Dendritic cell treated with granulocyte-macrophage colony-stimulating factor and Interleukin-4, amounts not matched to agents 40 ng/mL and 50 ng/mL, for 4 days (primary cell): Measurements from ENCODE around the gene NCAM2.
"Not testable (repeated sequence)": the region's sequence is repeated elsewhere in the genome, so short reads cannot be mapped to it uniquely, and the experiment has no call there.

Source experiments
- H3K27ac Mint-ChIP-seq: one replicate; pipeline ENCODE4 v1.8.0; 2022; ENCODE audit warnings: mild to moderate bottlenecking, mixed read lengths
- H3K27me3 Mint-ChIP-seq: one replicate; pipeline ENCODE4 v1.8.0; 2022; ENCODE audit warnings: mild to moderate bottlenecking, mixed read lengths
- H3K36me3 Mint-ChIP-seq: one replicate; pipeline ENCODE4 v1.8.0; 2022; ENCODE audit warnings: low read depth, mixed read lengths
- H3K4me1 Mint-ChIP-seq: one replicate; pipeline ENCODE4 v1.8.0; 2022; ENCODE audit warnings: low read depth, mixed read lengths
- H3K4me3 Mint-ChIP-seq: one replicate; pipeline ENCODE4 v1.8.0; 2022; ENCODE audit warnings: mild to moderate bottlenecking, moderate library complexity, mixed read lengths
- H3K9me3 Mint-ChIP-seq: one replicate; pipeline ENCODE4 v1.8.0; 2022; ENCODE audit warnings: mixed read lengths
- intact Hi-C: fragments of 100-400 bp; cut with micrococcal nuclease; formaldehyde crosslinking; loops from one replicate; pipeline ENCODE4 v1.15.0; 2022

NCAM2 gene

DNA sequence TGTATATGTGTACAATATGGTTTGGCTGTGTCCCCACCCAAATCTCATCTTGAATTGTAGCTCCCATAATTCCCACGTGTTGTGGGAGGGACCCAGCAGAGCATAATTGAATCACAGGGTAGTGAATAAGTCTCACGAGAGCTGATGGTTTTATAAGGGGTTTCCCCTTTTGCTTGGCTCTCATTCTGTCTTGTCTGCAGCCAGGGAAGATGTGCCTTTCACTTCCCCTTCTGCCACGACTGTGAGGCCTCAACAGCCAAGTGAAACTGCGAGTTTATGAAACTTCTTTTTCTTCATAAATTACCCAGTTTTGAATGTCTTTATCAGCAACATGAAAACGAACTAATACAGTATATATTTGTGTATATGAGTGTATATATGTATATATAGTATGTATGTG lies 406.1 kb downstream of the NCAM2 start:
- H3K9me3 Mint-ChIP-seq, result peaks cover 20% of the 10 kb centered on the region
- H3K27ac Mint-ChIP-seq, H3K4me3 Mint-ChIP-seq, intact Hi-C loops, H3K36me3 Mint-ChIP-seq, H3K4me1 Mint-ChIP-seq, H3K27me3 Mint-ChIP-seq: not testable (repeated sequence)

DNA sequence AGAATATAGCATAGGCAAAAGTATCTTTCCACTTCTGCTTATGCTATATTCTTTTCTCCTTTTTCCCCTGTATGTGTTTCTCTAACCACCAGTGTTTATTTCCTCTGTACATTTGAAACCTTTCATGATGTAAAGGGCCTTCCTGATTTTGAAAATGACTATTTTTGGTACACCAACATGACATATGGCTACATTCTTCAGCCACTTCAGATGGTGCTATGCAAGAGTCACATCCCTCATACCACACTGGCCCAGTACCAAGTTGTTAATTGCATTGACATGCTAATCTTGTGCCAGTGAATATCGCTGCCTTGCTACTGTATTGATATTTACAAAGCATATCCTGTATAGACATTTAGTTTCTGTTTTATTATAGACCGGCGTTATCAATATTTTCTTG lies 408.7 kb downstream of the NCAM2 start:
- Mint-ChIP-seq H3K4me3 (no peak overlapping the region), H3K27me3 (no peaks in the 10 kb centered on the region), H3K36me3 (no peaks in the 10 kb centered on the region), H3K9me3 (peaks cover 12% of the 10 kb centered on the region), H3K27ac (no peak overlapping the region), H3K4me1 (no peaks in the 10 kb centered on the region)
- intact Hi-C loops, result loop anchor here (2.0 kb wide), 1 partner anchor 68 kb away; no protein-coding TSS in a partner anchor

DNA sequence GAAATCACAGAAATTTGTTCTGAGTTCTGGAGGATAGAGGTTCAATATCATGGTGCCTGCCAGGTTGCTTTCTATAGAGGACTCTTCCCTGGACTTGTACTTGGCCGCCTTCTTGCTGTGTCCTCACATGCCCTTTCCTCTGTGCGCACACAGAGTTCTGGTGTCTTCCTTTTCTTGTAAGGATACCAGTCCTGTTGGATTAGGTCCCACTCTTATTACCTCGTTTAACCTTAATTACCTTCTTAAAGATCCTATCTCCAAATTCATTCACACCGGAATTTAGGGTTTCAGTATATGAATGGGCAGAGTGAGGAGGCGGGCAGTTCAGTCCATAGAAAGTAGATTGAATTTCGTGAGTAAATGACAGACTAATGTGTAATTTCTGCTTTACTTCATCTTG lies 413.9 kb downstream of the NCAM2 start:
- H3K4me3 Mint-ChIP-seq, result no peak overlapping the region
- no peaks in the 10 kb centered on the region for H3K4me1 Mint-ChIP-seq

DNA sequence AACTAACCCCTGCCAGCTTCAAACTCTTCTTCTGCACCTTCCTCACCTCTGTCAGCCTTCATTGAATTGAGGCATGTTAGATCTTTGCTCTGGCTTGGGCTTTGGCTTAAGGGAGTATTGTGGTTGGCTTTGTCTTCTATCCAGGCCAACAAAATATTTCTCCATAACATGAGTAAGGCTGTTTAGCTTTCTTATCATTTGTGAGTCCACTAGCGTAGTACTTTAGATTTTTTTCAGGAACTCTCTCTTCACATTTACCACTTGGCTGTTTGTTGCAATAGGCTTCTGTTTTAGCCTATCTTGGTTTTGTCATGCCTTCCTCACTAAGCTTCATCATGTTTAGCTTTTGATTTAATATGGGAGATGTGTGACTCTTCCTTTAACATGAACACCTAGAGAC lies 417.5 kb downstream of the NCAM2 start:
- intact Hi-C loops, result no loop called here
- Mint-ChIP-seq H3K27ac (no peak overlapping the region), H3K9me3 (peaks cover 9% of the 10 kb centered on the region), H3K4me3 (no peak overlapping the region), H3K36me3 (no peaks in the 10 kb centered on the region), H3K4me1 (no peaks in the 10 kb centered on the region), H3K27me3 (no peaks in the 10 kb centered on the region)

More for the DNA sequence above, 413.9 kb downstream of the NCAM2 start:
- no peaks in the 10 kb centered on the region for H3K27me3 Mint-ChIP-seq
- H3K27ac Mint-ChIP-seq, result no peak overlapping the region
- H3K36me3 Mint-ChIP-seq, result no peaks in the 10 kb centered on the region
- intact Hi-C loops, result no loop called here
- peaks cover 9% of the 10 kb centered on the region for H3K9me3 Mint-ChIP-seq

DNA sequence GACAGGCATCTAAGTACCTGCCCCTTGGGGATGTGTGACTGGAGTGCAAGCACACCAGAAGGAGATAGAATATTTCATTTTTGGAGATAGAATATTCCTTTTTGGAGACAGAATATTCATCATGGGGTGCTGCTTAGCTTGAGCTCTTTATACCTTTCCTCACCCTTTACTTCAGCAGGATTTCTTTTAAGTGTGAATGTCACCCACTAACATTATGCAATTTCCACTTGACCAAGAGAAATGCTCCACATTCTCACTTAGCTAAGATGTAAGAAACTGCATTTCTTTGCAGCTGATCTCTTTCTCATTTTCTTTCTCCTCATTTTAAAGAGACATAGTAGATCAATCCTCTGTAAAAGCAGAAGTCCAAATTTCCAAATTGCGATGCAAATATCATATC lies 436.7 kb downstream of the NCAM2 start:
- Mint-ChIP-seq H3K4me3 (no peak overlapping the region), H3K4me1 (no peaks in the 10 kb centered on the region), H3K27me3 (no peaks in the 10 kb centered on the region), H3K36me3 (no peaks in the 10 kb centered on the region), H3K9me3 (no peaks in the 10 kb centered on the region), H3K27ac (no peak overlapping the region)
- intact Hi-C loops, result no loop called here

DNA sequence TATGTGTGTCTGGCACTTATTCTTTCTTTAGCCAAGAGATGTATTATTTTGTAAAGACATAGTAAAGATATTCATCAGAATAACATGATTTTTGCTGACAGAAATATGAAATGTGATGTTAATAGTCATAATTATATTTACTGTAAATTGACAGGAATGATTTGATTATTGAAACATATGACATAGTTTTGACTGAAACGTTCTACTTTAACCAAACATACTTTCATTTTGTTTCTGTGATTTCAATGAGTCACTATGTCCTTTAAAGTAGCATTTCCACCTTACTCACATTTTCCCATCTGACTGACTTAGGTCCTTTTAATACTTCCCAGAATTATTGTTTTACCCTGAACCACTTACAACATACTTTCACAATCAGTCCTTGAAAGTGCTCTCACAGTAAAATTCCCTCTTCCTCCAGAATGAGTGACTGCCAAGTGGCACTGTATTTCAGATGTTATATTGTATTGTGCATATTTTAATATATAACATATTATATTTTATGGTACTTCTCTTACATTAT lies 437.9 kb downstream of the NCAM2 start:
- Mint-ChIP-seq H3K4me3 (no peak overlapping the region), H3K9me3 (no peaks in the 10 kb centered on the region), H3K4me1 (no peaks in the 10 kb centered on the region), H3K36me3 (no peaks in the 10 kb centered on the region), H3K27me3 (no peaks in the 10 kb centered on the region), H3K27ac (no peak overlapping the region)
- intact Hi-C loops, result no loop called here

DNA sequence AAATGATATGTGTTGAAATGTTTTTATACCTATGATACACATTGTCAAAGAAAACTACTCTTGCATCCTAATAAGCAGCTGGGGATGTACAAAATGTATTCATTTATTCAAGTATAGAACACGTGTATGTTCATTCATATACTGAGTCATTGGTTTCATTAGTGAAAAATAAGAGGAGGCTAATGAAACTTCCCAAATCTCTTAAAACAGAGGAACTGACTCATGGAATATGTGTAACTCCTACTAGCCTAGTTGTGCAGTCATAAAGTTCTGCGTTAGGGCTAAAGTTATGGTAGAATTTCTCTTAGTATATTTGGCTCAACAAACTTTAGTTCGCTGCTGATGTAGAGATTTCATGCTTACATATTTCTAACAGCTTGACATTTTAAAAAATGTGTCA lies 441.6 kb downstream of the NCAM2 start:
- Mint-ChIP-seq H3K9me3 (peaks cover 21% of the 10 kb centered on the region), H3K4me1 (no peaks in the 10 kb centered on the region), H3K4me3 (no peak overlapping the region), H3K36me3 (no peaks in the 10 kb centered on the region), H3K27ac (no peak overlapping the region), H3K27me3 (no peaks in the 10 kb centered on the region)
- intact Hi-C loops, result loop anchor here (10.0 kb wide), 1 partner anchor 55 kb away; no protein-coding TSS in a partner anchor

DNA sequence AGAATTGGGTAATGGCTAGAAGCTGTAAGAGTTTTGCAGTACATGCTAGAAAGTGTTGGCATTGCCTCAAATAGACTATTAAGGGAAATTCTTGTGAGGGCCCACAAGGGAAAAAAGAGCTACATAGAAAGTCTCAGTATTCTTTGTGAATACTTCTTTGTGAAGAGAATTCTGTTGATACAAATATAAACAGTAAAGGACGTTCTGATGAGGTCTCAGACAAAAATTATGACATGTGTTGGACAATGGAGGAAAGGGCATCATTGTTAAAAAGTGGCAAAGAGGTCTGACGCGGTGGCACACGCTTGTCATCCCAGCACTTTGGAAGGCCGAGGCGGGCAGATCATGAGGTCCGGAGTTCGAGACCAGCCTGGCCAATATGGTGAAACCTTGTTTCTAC lies 458.9 kb downstream of the NCAM2 start:
- Mint-ChIP-seq H3K27me3 (no peaks in the 10 kb centered on the region), H3K27ac (no peak overlapping the region), H3K36me3 (no peaks in the 10 kb centered on the region), H3K9me3 (peaks cover 7% of the 10 kb centered on the region), H3K4me1 (no peaks in the 10 kb centered on the region), H3K4me3 (no peak overlapping the region)
- intact Hi-C loops, result no loop called here

DNA sequence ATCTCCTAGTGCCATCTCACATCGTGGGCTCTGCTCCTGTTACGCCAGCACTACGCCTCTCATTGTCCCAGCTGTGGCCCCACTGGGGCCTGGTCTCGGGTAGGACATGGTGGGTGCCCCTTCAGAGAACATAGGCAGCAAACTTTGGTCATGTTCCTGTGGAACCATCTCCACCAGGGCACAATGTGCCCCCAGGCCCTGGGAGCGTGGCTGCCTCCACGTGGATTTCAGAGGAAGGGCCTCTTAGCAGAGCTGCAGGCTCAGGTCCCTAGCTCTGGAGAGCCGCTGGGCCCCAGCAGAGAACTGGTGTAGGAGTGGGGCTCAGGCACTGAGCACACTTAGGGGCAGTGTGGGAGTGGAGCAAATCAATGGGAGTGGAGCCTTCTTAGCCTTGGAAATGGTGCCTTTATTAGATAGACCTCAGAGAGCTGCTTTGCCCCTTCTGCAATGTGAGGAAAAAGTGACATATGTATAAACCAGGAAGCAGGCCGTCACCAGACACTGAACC lies 460.0 kb downstream of the NCAM2 start:
- Mint-ChIP-seq H3K36me3 (no peaks in the 10 kb centered on the region), H3K27ac (no peak overlapping the region)

DNA sequence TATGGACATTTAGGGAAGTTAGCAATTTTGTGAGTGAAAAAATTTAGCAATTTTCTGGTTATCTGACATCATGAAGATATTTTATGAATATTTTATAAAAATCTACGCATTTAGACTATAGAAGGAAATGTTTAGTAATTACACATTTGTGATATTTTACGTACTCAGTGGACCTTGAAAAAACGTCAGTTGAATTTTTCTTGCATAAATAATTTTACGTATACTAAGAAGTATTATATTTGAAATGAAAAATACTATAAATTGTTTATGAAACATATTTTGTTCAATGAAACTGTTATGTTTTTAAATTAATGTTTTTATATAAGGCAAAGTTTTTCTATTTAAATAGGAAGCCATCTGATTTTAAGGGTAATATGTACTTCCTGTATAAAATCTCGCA lies 462.8 kb downstream of the NCAM2 start:
- Mint-ChIP-seq H3K4me3 (no peak overlapping the region), H3K9me3 (peaks cover 7% of the 10 kb centered on the region), H3K4me1 (no peaks in the 10 kb centered on the region), H3K27me3 (no peaks in the 10 kb centered on the region), H3K27ac (no peak overlapping the region), H3K36me3 (no peaks in the 10 kb centered on the region)
- intact Hi-C loops, result no loop called here

More for the DNA sequence above, 460.0 kb downstream of the NCAM2 start:
- intact Hi-C loops, result no loop called here
- Mint-ChIP-seq H3K4me1 (no peaks in the 10 kb centered on the region), H3K9me3 (peaks cover 7% of the 10 kb centered on the region), H3K27me3 (no peaks in the 10 kb centered on the region), H3K4me3 (no peak overlapping the region)

DNA sequence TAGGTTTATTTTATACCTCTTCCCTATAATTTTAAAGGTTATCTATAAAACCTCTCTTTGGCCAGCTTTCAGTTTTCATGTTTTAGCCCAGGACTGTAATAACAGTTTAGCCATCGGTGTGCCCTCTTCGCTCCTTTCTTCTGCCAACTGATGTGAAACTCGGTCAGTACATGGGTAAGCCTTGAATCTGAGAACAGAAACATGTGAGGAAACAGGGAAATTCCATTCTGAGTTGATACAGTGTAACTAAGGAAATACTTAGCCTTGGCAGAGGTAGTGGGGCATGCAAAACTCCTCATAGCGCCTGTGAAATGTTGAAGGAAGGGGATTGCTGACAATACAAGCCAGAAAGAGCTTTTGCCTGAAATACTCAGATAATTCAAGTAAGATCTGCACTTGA lies 465.2 kb downstream of the NCAM2 start:
- Mint-ChIP-seq H3K4me3 (no peak overlapping the region), H3K36me3 (no peaks in the 10 kb centered on the region), H3K27me3 (no peaks in the 10 kb centered on the region), H3K4me1 (no peaks in the 10 kb centered on the region), H3K9me3 (no peaks in the 10 kb centered on the region), H3K27ac (no peak overlapping the region)
- intact Hi-C loops, result no loop called here

DNA sequence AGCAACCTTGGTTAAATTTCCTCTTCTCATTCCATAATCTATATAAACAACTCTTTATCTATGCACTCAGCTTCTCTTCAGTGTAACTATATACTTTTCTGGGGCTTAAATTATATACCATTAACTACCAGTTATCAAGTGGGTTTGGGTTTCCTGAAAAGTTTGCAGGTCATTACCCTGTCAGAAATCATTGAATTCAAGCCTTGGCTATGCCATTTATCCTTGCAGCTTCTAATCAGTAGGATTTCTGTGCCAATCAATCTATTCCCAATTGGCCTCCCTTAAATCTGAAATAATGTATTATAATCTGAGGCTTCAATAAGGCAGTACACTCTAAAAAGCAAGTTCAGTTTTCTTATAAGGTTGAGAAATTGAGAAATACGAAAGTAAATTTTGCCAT lies 466.5 kb downstream of the NCAM2 start:
- Mint-ChIP-seq H3K27me3 (no peaks in the 10 kb centered on the region), H3K27ac (no peak overlapping the region), H3K9me3 (no peaks in the 10 kb centered on the region), H3K36me3 (no peaks in the 10 kb centered on the region), H3K4me3 (no peak overlapping the region), H3K4me1 (no peaks in the 10 kb centered on the region)
- intact Hi-C loops, result no loop called here

DNA sequence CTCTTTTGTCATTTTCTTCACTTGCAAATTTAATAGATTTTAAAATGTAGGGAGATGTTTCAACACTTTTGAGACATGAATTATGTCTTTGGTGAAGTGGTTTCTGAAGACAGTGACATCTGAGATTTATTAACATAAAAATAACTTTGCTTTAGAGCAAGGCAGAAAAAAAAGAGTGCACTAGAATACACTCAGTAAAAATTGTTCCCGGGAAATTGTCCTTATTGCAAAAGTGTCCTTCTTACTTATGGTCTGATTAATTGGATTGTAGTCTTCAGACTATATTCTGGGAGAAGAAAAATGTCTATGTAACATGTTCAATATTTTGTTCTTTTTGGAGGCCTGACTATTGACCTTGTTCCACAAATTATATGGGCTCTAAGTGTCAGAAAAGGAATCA lies 468.5 kb downstream of the NCAM2 start:
- Mint-ChIP-seq H3K27me3 (no peaks in the 10 kb centered on the region), H3K36me3 (no peaks in the 10 kb centered on the region), H3K4me3 (no peak overlapping the region), H3K4me1 (no peaks in the 10 kb centered on the region), H3K9me3 (no peaks in the 10 kb centered on the region), H3K27ac (no peak overlapping the region)
- intact Hi-C loops, result no loop called here

DNA sequence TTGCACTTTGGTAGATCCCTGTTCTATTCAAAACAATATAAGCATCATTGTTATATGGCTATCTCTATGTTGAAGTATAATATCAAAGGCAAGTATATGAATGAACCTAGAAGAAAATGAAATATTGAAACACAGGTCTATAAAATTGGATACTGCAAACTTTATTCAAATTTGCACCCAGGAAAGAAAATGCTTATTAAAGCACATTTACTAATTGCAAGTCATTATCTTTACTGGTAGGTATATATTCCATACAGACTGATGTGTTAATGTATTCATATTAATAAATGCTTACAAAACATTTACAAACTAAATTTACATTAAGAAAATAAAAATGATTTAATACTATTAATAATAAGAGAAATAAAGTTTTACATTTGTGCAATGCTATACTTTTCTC lies 469.8 kb downstream of the NCAM2 start:
- Mint-ChIP-seq H3K9me3 (no peaks in the 10 kb centered on the region), H3K36me3 (no peaks in the 10 kb centered on the region), H3K4me3 (no peak overlapping the region), H3K4me1 (no peaks in the 10 kb centered on the region), H3K27me3 (no peaks in the 10 kb centered on the region), H3K27ac (no peak overlapping the region)
- intact Hi-C loops, result no loop called here

DNA sequence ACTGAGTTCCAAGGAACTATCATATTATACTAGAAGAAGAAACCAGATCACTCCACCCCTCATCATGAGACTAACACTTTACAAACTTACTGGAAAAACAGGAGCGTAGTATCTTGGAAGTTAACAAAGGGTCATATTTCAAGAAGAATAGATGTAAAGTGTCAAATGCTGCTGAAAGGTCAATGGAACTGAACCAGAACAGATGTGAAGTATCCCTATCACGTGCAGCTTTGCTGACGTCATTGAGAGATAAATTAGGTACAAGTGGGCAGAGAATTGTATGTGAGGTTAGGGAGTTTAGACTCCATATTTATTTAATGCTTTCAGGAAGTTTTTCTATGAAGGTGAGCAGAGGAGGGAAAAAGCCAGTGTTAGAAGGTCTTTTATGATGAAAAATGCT lies 483.0 kb downstream of the NCAM2 start:
- H3K4me3 Mint-ChIP-seq, result no peak overlapping the region
- H3K9me3 Mint-ChIP-seq, result peaks cover 19% of the 10 kb centered on the region
- intact Hi-C loops, result no loop called here
- no peaks in the 10 kb centered on the region for H3K27me3 Mint-ChIP-seq
- no peak overlapping the region for H3K27ac Mint-ChIP-seq
- H3K36me3 Mint-ChIP-seq, result no peaks in the 10 kb centered on the region
- no peaks in the 10 kb centered on the region for H3K4me1 Mint-ChIP-seq
